Neural cell (in vitro differentiated cells): ENCODE measurements around the gene FOXO6.

Source experiments
- EP300 ChIP-seq: fragments of 450-650 bp; conservative IDR thresholded peaks from 2 replicates; pipeline ENCODE4 v1.6.1; 2014; ENCODE audit warnings: antibody characterized with exemption, mild to moderate bottlenecking, moderate library complexity; ENCODE audit not compliant: poor library complexity, severe bottlenecking
- EZH2 ChIP-seq: fragments of 200-600, 300-800 bp; shearing (Covaris generic), sonication (generic); IDR thresholded peaks from 2 replicates; pipeline ENCODE4 v1.6.1; 2014; ENCODE audit warnings: antibody characterized with exemption, low read length, borderline replicate concordance, mild to moderate bottlenecking; ENCODE audit not compliant: insufficient read depth, poor library complexity, severe bottlenecking
- POLR2AphosphoS5 ChIP-seq: IDR thresholded peaks from 2 replicates; pipeline ENCODE4 v1.6.1; 2012
- RAD21 ChIP-seq: fragments of 450-650 bp; conservative IDR thresholded peaks from 2 replicates; pipeline ENCODE4 v1.6.1; 2014; ENCODE audit warnings: antibody characterized with exemption, mild to moderate bottlenecking, moderate library complexity
- SMC3 ChIP-seq: fragments of 450-650 bp; conservative IDR thresholded peaks from 2 replicates; pipeline ENCODE4 v1.6.1; 2014; ENCODE audit warnings: antibody characterized with exemption, mild to moderate bottlenecking, moderate library complexity; ENCODE audit not compliant: poor library complexity
- TAF1 ChIP-seq: IDR thresholded peaks from 2 replicates; pipeline ENCODE4 v1.6.1; 2012; ENCODE audit warnings: low read depth
- TF ChIP-seq, protein P1 (sequence below): fragments of 450-650 bp; IDR thresholded peaks from 2 replicates; pipeline ENCODE4 v1.5.1; 2014; ENCODE audit warnings: antibody characterized with exemption, mild to moderate bottlenecking, moderate library complexity; ENCODE audit not compliant: poor library complexity, severe bottlenecking
- TF ChIP-seq, protein P2 (sequence below): IDR thresholded peaks from 2 replicates; pipeline ENCODE4 v1.6.1; 2012; ENCODE audit warnings: borderline replicate concordance

DNA sequence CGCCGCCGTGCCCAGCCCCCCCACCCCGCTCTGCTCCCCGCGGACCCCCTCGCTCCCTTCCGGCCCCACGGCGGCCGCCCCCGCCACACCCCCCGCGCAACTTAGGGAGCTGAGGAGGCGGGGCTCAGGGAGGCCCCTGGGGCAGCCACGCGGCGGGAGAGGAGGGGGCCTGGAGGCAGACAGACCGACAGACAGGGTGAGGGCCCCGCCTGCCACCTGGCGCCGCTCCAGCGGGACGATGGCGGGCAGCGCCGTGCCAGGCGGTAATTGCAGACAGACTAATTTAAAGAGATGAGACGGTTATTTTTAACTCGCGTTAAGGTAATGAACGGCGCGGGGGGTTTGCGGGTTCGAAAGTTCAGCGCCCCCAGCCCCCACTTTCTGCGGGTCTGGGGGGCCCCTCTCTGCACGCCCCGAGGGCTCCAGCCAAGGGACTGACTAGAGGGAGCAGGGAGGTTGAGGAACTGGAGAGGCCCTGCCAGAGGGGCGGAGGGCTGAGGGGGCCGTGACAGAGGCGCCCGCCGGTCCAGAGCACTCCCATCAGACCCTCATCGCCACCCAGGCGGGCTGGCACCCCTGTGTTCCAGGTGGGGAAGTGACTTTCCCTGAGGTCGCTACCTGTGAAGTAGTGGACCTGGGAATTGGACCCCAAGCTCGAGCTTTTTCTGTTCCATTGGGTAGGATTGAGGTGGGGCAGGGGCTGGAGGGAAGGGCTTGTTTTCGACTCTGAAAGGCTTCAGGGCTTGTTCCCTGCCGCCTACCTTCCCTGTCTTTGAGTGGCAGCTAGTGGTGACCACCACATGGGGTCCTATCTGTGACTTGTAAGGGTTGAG is 5.4 kb downstream of the FOXO6 start:
- no peak for TF ChIP-seq RAD21
- no peak for TF ChIP-seq EP300
- TF ChIP-seq, protein P1, sequence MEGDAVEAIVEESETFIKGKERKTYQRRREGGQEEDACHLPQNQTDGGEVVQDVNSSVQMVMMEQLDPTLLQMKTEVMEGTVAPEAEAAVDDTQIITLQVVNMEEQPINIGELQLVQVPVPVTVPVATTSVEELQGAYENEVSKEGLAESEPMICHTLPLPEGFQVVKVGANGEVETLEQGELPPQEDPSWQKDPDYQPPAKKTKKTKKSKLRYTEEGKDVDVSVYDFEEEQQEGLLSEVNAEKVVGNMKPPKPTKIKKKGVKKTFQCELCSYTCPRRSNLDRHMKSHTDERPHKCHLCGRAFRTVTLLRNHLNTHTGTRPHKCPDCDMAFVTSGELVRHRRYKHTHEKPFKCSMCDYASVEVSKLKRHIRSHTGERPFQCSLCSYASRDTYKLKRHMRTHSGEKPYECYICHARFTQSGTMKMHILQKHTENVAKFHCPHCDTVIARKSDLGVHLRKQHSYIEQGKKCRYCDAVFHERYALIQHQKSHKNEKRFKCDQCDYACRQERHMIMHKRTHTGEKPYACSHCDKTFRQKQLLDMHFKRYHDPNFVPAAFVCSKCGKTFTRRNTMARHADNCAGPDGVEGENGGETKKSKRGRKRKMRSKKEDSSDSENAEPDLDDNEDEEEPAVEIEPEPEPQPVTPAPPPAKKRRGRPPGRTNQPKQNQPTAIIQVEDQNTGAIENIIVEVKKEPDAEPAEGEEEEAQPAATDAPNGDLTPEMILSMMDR, result no peak
- no peak for TF ChIP-seq EZH2
- TF ChIP-seq POLR2AphosphoS5, result no peak
- TF ChIP-seq TAF1, result no peak
- TF ChIP-seq, protein P2, sequence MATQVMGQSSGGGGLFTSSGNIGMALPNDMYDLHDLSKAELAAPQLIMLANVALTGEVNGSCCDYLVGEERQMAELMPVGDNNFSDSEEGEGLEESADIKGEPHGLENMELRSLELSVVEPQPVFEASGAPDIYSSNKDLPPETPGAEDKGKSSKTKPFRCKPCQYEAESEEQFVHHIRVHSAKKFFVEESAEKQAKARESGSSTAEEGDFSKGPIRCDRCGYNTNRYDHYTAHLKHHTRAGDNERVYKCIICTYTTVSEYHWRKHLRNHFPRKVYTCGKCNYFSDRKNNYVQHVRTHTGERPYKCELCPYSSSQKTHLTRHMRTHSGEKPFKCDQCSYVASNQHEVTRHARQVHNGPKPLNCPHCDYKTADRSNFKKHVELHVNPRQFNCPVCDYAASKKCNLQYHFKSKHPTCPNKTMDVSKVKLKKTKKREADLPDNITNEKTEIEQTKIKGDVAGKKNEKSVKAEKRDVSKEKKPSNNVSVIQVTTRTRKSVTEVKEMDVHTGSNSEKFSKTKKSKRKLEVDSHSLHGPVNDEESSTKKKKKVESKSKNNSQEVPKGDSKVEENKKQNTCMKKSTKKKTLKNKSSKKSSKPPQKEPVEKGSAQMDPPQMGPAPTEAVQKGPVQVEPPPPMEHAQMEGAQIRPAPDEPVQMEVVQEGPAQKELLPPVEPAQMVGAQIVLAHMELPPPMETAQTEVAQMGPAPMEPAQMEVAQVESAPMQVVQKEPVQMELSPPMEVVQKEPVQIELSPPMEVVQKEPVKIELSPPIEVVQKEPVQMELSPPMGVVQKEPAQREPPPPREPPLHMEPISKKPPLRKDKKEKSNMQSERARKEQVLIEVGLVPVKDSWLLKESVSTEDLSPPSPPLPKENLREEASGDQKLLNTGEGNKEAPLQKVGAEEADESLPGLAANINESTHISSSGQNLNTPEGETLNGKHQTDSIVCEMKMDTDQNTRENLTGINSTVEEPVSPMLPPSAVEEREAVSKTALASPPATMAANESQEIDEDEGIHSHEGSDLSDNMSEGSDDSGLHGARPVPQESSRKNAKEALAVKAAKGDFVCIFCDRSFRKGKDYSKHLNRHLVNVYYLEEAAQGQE, result no peak
- no peak for TF ChIP-seq SMC3
